SU-DHL-6 (cell line): Measurements from ENCODE around the gene HNF1B.

ENCODE experiments used
- H2AFZ ChIP-seq: fragments of 200-600 bp; sonication (generic); 2 replicates; pipeline ENCODE4 v1.6.1; 2014; ENCODE audit warnings: low read depth, mild to moderate bottlenecking, moderate library complexity, mixed read lengths, antibody characterized with exemption, low read length; ENCODE audit not compliant: severe bottlenecking
- H3F3A ChIP-seq: fragments of 200-600 bp; shearing (Covaris generic); 2 replicates; pipeline ENCODE4 v1.6.0; 2016; ENCODE audit warnings: antibody characterized with exemption, mild to moderate bottlenecking; ENCODE audit not compliant: insufficient read depth
- H3K27ac ChIP-seq: fragments of 200-600 bp; sonication (generic); 2 replicates; pipeline ENCODE4 v1.5.1; 2016; ENCODE audit warnings: low read depth, mild to moderate bottlenecking, low read length, moderate library complexity, mixed read lengths
- H3K27me3 ChIP-seq: fragments of 200-600 bp; sonication (generic), shearing (Covaris generic); 2 replicates; pipeline ENCODE4 v1.6.0; 2014; ENCODE audit warnings: mild to moderate bottlenecking, low read length
- H3K36me3 ChIP-seq: fragments of 200-600 bp; sonication (generic); 2 replicates; pipeline ENCODE4 v1.6.1; 2014; ENCODE audit warnings: mild to moderate bottlenecking, low read length, mixed read lengths
- H3K4me2 ChIP-seq: fragments of 300-600, 200-600 bp; shearing (Covaris generic), sonication (generic); 2 replicates; pipeline ENCODE4 v1.6.0; 2014; ENCODE audit warnings: low read length, low read depth, mild to moderate bottlenecking; ENCODE audit not compliant: poor library complexity, severe bottlenecking
- H3K4me3 ChIP-seq: fragments of 200-600 bp; sonication (generic); 2 replicates; pipeline ENCODE4 v1.5.1; 2014; ENCODE audit warnings: antibody characterized with exemption, low read length, mild to moderate bottlenecking, mixed read lengths; ENCODE audit not compliant: insufficient read depth, poor library complexity, severe bottlenecking
- H3K79me2 ChIP-seq: fragments of 200-600 bp; sonication (generic); 2 replicates; pipeline ENCODE4 v1.6.1; 2014; ENCODE audit warnings: mild to moderate bottlenecking, low read length, moderate library complexity; ENCODE audit not compliant: insufficient read depth
- H3K9ac ChIP-seq: fragments of 200-600 bp; sonication (generic); 2 replicates; pipeline ENCODE4 v1.7.0; 2014; ENCODE audit warnings: mild to moderate bottlenecking, low read length
- H3K9me2 ChIP-seq: fragments of 200-600 bp; sonication (generic); replicated peaks from 2 replicates; pipeline ENCODE4 v1.6.1; 2014; ENCODE audit warnings: low read length; ENCODE audit not compliant: insufficient read depth
- H3K9me3 ChIP-seq: fragments of 200-600 bp; sonication (generic); 2 replicates; pipeline ENCODE4 v1.6.1; 2014; ENCODE audit warnings: low read length, mixed read lengths; ENCODE audit not compliant: insufficient read depth
- H4K20me1 ChIP-seq: fragments of 200-600 bp; sonication (generic); 2 replicates; pipeline ENCODE4 v1.6.1; 2014; ENCODE audit warnings: low read depth, mild to moderate bottlenecking, antibody characterized with exemption, low read length, moderate library complexity, mixed read lengths
- EZH2phosphoT487 ChIP-seq: fragments of 200-600 bp; sonication (generic), shearing (Covaris generic); conservative IDR thresholded peaks from 2 replicates; pipeline ENCODE4 v1.6.1; 2018; ENCODE audit warnings: mild to moderate bottlenecking, antibody characterized with exemption, low read length, moderate library complexity, mixed read lengths
- TF ChIP-seq, protein P1 (sequence below): fragments of 200-600 bp; sonication (generic); IDR thresholded peaks from one replicate; pipeline ENCODE4 v1.5.1; 2017; ENCODE audit warnings: antibody characterized with exemption, mild to moderate bottlenecking, low read length, moderate library complexity; ENCODE audit not compliant: insufficient read depth, poor library complexity, severe bottlenecking

Gene HNF1B

DNA sequence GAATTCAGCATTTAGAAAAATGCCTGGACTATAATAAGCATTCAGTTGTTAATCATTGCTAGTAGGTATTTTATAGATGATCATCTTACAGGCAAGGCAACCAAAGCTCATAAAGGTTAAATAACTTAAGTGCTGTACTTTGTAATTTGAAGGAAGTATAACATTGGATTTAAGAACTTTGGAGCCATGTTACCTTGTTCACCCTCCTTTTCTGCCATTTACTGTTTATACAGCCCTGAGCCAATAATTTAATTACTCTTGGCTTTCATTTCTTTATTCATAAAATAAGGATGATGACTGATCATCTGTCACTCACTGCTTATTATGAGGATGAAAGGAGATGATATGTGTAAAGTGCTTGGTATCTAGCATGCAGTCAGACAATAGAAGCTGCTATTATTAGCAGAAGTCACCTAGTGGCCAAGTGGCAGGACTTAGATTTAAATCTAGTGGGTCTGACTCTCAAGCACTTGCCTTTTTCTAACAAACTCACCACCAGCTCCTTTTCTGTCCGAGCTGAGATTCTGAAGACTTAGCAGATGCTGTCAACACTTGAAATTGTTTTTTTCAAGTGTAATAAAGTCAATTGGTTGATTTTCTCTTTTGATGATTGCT is 83.4 kb downstream of the HNF1B start:
- H3F3A ChIP-seq: no peaks in the 10 kb centered on the region
- H2AFZ ChIP-seq: no peak overlapping the region
- no peaks in the 10 kb centered on the region for H3K79me2 ChIP-seq
- no peaks in the 10 kb centered on the region for H3K27me3 ChIP-seq
- no peak overlapping the region for H3K9ac ChIP-seq
- TF ChIP-seq, protein P1, sequence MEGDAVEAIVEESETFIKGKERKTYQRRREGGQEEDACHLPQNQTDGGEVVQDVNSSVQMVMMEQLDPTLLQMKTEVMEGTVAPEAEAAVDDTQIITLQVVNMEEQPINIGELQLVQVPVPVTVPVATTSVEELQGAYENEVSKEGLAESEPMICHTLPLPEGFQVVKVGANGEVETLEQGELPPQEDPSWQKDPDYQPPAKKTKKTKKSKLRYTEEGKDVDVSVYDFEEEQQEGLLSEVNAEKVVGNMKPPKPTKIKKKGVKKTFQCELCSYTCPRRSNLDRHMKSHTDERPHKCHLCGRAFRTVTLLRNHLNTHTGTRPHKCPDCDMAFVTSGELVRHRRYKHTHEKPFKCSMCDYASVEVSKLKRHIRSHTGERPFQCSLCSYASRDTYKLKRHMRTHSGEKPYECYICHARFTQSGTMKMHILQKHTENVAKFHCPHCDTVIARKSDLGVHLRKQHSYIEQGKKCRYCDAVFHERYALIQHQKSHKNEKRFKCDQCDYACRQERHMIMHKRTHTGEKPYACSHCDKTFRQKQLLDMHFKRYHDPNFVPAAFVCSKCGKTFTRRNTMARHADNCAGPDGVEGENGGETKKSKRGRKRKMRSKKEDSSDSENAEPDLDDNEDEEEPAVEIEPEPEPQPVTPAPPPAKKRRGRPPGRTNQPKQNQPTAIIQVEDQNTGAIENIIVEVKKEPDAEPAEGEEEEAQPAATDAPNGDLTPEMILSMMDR: no peak
- no peak for TF ChIP-seq EZH2phosphoT487
- no peaks in the 10 kb centered on the region for H3K9me3 ChIP-seq
- H3K27ac ChIP-seq: no peak overlapping the region
- H3K9me2 ChIP-seq: no peaks in the 10 kb centered on the region
- no peak overlapping the region for H3K4me2 ChIP-seq
- no peak overlapping the region for H3K4me3 ChIP-seq
- no peaks in the 10 kb centered on the region for H4K20me1 ChIP-seq
- H3K36me3 ChIP-seq: no peaks in the 10 kb centered on the region

GRCh38 chr17:37659925-37660324 is 84.9 kb downstream of the HNF1B start:
- Histone ChIP-seq H4K20me1 (no peaks in the 10 kb centered on the region), H3K9ac (no peak overlapping the region), H3K9me3 (no peaks in the 10 kb centered on the region), H3K27ac (no peak overlapping the region), H3K27me3 (no peaks in the 10 kb centered on the region), H2AFZ (no peak overlapping the region), H3F3A (no peaks in the 10 kb centered on the region), H3K79me2 (no peaks in the 10 kb centered on the region), H3K4me2 (no peak overlapping the region), H3K4me3 (no peak overlapping the region), H3K9me2 (no peaks in the 10 kb centered on the region), H3K36me3 (no peaks in the 10 kb centered on the region)
- TF ChIP-seq, protein P1: no peak
- TF ChIP-seq EZH2phosphoT487: no peak

- Histone ChIP-seq H2AFZ (no peak overlapping the region), H3K9me3 (no peaks in the 10 kb centered on the region), H3K4me3 (no peak overlapping the region), H3K27ac (no peak overlapping the region), H4K20me1 (no peaks in the 10 kb centered on the region), H3K36me3 (no peaks in the 10 kb centered on the region), H3K27me3 (no peaks in the 10 kb centered on the region), H3K4me2 (no peak overlapping the region), H3F3A (no peaks in the 10 kb centered on the region), H3K79me2 (no peaks in the 10 kb centered on the region), H3K9me2 (no peaks in the 10 kb centered on the region), H3K9ac (no peak overlapping the region)
- no peak for TF ChIP-seq EZH2phosphoT487
- TF ChIP-seq, protein P1: no peak
Measured at GRCh38 chr17:37657202-37657601, 87.7 kb downstream of the HNF1B start.

DNA sequence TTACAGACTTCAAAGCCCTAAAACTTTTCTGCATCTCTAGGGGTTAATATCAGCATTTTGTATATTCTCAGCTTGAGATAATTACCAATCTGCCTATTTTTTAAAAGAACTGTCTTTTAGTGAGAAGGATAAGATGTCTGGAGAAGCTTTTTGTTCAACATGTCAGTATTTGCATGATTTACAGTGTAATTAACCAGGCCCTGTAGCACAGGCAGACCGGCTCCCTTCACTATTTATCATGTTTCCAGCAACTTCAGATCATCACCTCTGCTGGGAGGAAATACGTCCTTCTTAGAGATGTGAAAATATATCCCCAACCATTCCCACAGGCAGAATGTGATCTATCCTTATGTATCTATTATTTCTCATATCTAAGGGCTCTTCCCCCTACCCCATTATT is 93.0 kb downstream of the HNF1B start:
- Histone ChIP-seq H2AFZ (no peak overlapping the region), H3K79me2 (no peaks in the 10 kb centered on the region), H3K9ac (no peak overlapping the region), H3K36me3 (no peaks in the 10 kb centered on the region), H3K27me3 (no peaks in the 10 kb centered on the region), H3K4me2 (no peak overlapping the region), H3K9me3 (no peaks in the 10 kb centered on the region), H4K20me1 (no peaks in the 10 kb centered on the region), H3K27ac (no peak overlapping the region), H3F3A (no peaks in the 10 kb centered on the region), H3K9me2 (no peaks in the 10 kb centered on the region), H3K4me3 (no peak overlapping the region)
- no peak for TF ChIP-seq EZH2phosphoT487
- TF ChIP-seq, protein P1: no peak
